GM12801 (cell line): ENCODE data around the gene SH3PXD2A.

ENCODE experiments used
- CTCF ChIP-seq: IDR thresholded peaks from one replicate; pipeline ENCODE4 v1.5.1; 2011; ENCODE audit warnings: control low read depth; ENCODE audit not compliant: insufficient read length; ENCODE audit errors: extremely low read depth

The SH3PXD2A gene

GRCh38 chr10:103759100-103759781 lies 96.1 kb downstream of the SH3PXD2A start:
- TF ChIP-seq CTCF: no peak

GRCh38 chr10:103758294-103758681 lies 97.1 kb downstream of the SH3PXD2A start:
- TF ChIP-seq CTCF: no peak

GRCh38 chr10:103757531-103758293 lies 97.7 kb downstream of the SH3PXD2A start:
- TF ChIP-seq CTCF: no peak

GRCh38 chr10:103756277-103756869 lies 99.0 kb downstream of the SH3PXD2A start:
- no peak for TF ChIP-seq CTCF

- TF ChIP-seq CTCF: peak; percentile 1
Measured at GRCh38 chr10:103752680-103753248, 102.6 kb downstream of the SH3PXD2A start.

- no peak for TF ChIP-seq CTCF
Measured at GRCh38 chr10:103751667-103752290, 103.6 kb downstream of the SH3PXD2A start.

GRCh38 chr10:103750836-103751235 lies 104.5 kb downstream of the SH3PXD2A start:
- no peak for TF ChIP-seq CTCF
